Liver (tissue), 9 donors: Measurements from ENCODE around the gene HMOX2. TPM values are rescaled to one million over a fixed set of nuclear protein-coding genes. Genes with fewer than 3 reads are reported as not detected.

Source experiments
- DNase-seq: peaks from one replicate; pipeline ENCODE4 v3.0.0-alpha.2; 2017; ENCODE audit warnings: low spot score
- H3K27ac ChIP-seq, 2 donors: one replicate each; pipeline ENCODE4 v1.7.0; 2013; ENCODE audit warnings: inconsistent platforms in 2 of 2, low read length in 2 of 2, control low read depth in 1 of 2, low read depth in 1 of 2, mild to moderate bottlenecking in 1 of 2
- H3K27me3 ChIP-seq, 4 donors: one replicate each; pipeline versions ENCODE4 v1.6.1 to v1.7.0; 2013; ENCODE audit warnings: low read length in 3 of 4, inconsistent platforms in 1 of 4, mild to moderate bottlenecking in 1 of 4, moderate library complexity in 1 of 4; ENCODE audit not compliant: control insufficient read depth in 4 of 4, insufficient read depth in 4 of 4
- H3K36me3 ChIP-seq, 4 donors: one replicate each; pipeline versions ENCODE4 v1.6.1 to v1.7.0; 2013; ENCODE audit warnings: low read length in 3 of 4, mild to moderate bottlenecking in 3 of 4, low read depth in 1 of 4, moderate library complexity in 1 of 4; ENCODE audit not compliant: control insufficient read depth in 4 of 4, insufficient read depth in 3 of 4
- H3K4me1 ChIP-seq, 4 donors: one replicate each; pipeline versions ENCODE4 v1.6.1 to v1.7.0; 2013; ENCODE audit warnings: low read length in 3 of 4, mild to moderate bottlenecking in 3 of 4, moderate library complexity in 1 of 4; ENCODE audit not compliant: control insufficient read depth in 4 of 4, insufficient read depth in 4 of 4
- H3K4me3 ChIP-seq, 3 donors: one replicate each; pipeline versions ENCODE4 v1.6.1 to v1.7.0; 2013; ENCODE audit warnings: low read length in 3 of 3, control low read depth in 1 of 3, low read depth in 1 of 3, mild to moderate bottlenecking in 1 of 3
- H3K9ac ChIP-seq, 2 donors: one replicate each; pipeline ENCODE4 v1.7.0; 2013; ENCODE audit warnings: low read length in 2 of 2, mild to moderate bottlenecking in 2 of 2, moderate library complexity in 2 of 2, control low read depth in 1 of 2, low read depth in 1 of 2
- H3K9me3 ChIP-seq, 4 donors: one replicate each; pipeline versions ENCODE4 v1.6.1 to v1.7.0; 2013; ENCODE audit warnings: low read length in 3 of 4; ENCODE audit not compliant: control insufficient read depth in 4 of 4
- ATF3 ChIP-seq: IDR thresholded peaks from 2 replicates; pipeline ENCODE4 v1.6.1; 2016; ENCODE audit warnings: antibody characterized with exemption
- CTCF ChIP-seq: fragments of 150-350 bp; IDR thresholded peaks from 2 replicates; pipeline ENCODE4 v1.5.1; 2017; ENCODE audit warnings: improper control_type of control experiment, low read depth, low read length; ENCODE audit not compliant: missing input control
- EGR1 ChIP-seq, 2 donors: IDR thresholded peaks; 2 replicates each; pipeline ENCODE4 v1.6.1; 2016 to 2018; ENCODE audit warnings: antibody characterized with exemption in 2 of 2, low read depth in 2 of 2
- FOXA1 ChIP-seq: IDR thresholded peaks from 2 replicates; pipeline ENCODE4 v1.6.1; 2016; ENCODE audit warnings: antibody characterized with exemption
- FOXA2 ChIP-seq: IDR thresholded peaks from 2 replicates; pipeline ENCODE4 v1.6.1; 2016; ENCODE audit warnings: antibody characterized with exemption
- GABPA ChIP-seq, 2 donors: IDR thresholded peaks in 1 of 2; conservative IDR thresholded peaks in 1 of 2; 2 replicates each; pipeline ENCODE4 v1.6.1; 2016; ENCODE audit warnings: antibody characterized with exemption in 2 of 2, mild to moderate bottlenecking in 1 of 2, moderate library complexity in 1 of 2
- HNF4A ChIP-seq, 2 donors: conservative IDR thresholded peaks; 2 replicates each; pipeline ENCODE4 v1.6.1; 2016; ENCODE audit warnings: antibody characterized with exemption in 2 of 2, mild to moderate bottlenecking in 2 of 2
- HNF4G ChIP-seq: IDR thresholded peaks from 2 replicates; pipeline ENCODE4 v1.6.1; 2016; ENCODE audit warnings: antibody characterized with exemption
- JUND ChIP-seq, 2 donors: IDR thresholded peaks; 2 replicates each; pipeline ENCODE4 v1.6.1; 2016; ENCODE audit warnings: antibody characterized with exemption in 2 of 2
- MAX ChIP-seq: IDR thresholded peaks from 2 replicates; pipeline ENCODE4 v1.6.1; 2016; ENCODE audit warnings: antibody characterized with exemption
- NR2F2 ChIP-seq: IDR thresholded peaks from 2 replicates; pipeline ENCODE4 v1.6.1; 2016; ENCODE audit warnings: antibody characterized with exemption
- RAD21 ChIP-seq, 2 donors: IDR thresholded peaks; 2 replicates each; pipeline ENCODE4 v1.6.1; 2016; ENCODE audit warnings: antibody characterized with exemption in 2 of 2, mild to moderate bottlenecking in 2 of 2
- REST ChIP-seq: IDR thresholded peaks from 2 replicates; pipeline ENCODE4 v1.6.1; 2016; ENCODE audit warnings: antibody characterized with exemption, mild to moderate bottlenecking
- RXRA ChIP-seq, 2 donors: IDR thresholded peaks; 2 replicates each; pipeline ENCODE4 v1.6.1; 2017 to 2018; ENCODE audit warnings: antibody characterized with exemption in 2 of 2, mild to moderate bottlenecking in 1 of 2
- SP1 ChIP-seq: IDR thresholded peaks from 2 replicates; pipeline ENCODE4 v1.6.1; 2018; ENCODE audit warnings: antibody characterized with exemption, mild to moderate bottlenecking
- TAF1 ChIP-seq: conservative IDR thresholded peaks from 2 replicates; pipeline ENCODE4 v1.6.1; 2016; ENCODE audit warnings: antibody characterized with exemption, mild to moderate bottlenecking
- YY1 ChIP-seq: IDR thresholded peaks from 2 replicates; pipeline ENCODE4 v1.6.1; 2016; ENCODE audit warnings: antibody characterized with exemption, mild to moderate bottlenecking
- ZBTB33 ChIP-seq: IDR thresholded peaks from 2 replicates; pipeline ENCODE4 v1.6.1; 2016; ENCODE audit warnings: antibody characterized with exemption
- WGBS: extraction: QIAGEN DNeasy Blood & Tissue Kit; methylation state at CpG from one replicate; pipeline ENCODE4 v1.1.7; 2013; 5-methylcytosine and 5-hydroxymethylcytosine counted together
- polyA plus RNA-seq, 2 donors: library from polyadenylated mRNA; stranded (reverse) in 1 of 2; unstranded in 1 of 2; fragments of 200-250 nt in 1 of 2; fragments of >200 nt in 1 of 2; fragmentation: Nextera tagmentation in 1 of 2; extraction: Ambion mirVana in 1 of 2; gene quantifications; one replicate each; pipeline versions ENCODE4 v1.2.1 to v1.2.3, GENCODE V29; 2013 to 2015
- total RNA-seq, 2 donors: library from RNA; depleted of rRNA; stranded (reverse); fragments of >200 nt; gene quantifications; one replicate each; pipeline ENCODE4 v1.2.3, GENCODE V29; 2014
- donor health status: healthy.
- donor health status: healthy.
- donor health status: healthy.
- donor health status: healthy.
- donor health status: healthy.

The HMOX2 gene
- total and polyA plus RNA-seq, 4 donors: 11.4 to 81.5 (median 61.5) TPM

- H3K4me3 ChIP-seq: peak within 1 kb of the TSS; percentile 76 to 87 (median 78)
- H3K9ac ChIP-seq: peak within 1 kb of the TSS; percentile 26 to 74
- DNase-seq: peak; percentile 93
- no peak for TF ChIP-seq YY1
- TF ChIP-seq FOXA1: peak; percentile 45
- TF ChIP-seq FOXA2: peak; percentile 10
- no peak for TF ChIP-seq TAF1
- peak; percentile 57 for TF ChIP-seq ZBTB33
- TF ChIP-seq RXRA (IDR thresholded peaks at IDR 0.05): peak; percentile 30 to 55
- TF ChIP-seq MAX: peak; percentile 100
- peak in 1 of 2 donors; percentile 51 for TF ChIP-seq EGR1 (IDR thresholded peaks at IDR 0.05; ENCODE audit: low read depth in 2 of 2)
- TF ChIP-seq CTCF: no peak
- peak; percentile 77 for TF ChIP-seq HNF4G
- TF ChIP-seq RAD21 (IDR thresholded peaks at IDR 0.05): peak in 1 of 2 donors; percentile 24
- TF ChIP-seq GABPA (IDR thresholded peaks at IDR 0.05 in 1 of 2, conservative IDR thresholded peaks at IDR 0.05 in 1 of 2): peak in 1 of 2 donors; percentile 1
- no peak for TF ChIP-seq NR2F2
- peak; percentile 41 to 63 for TF ChIP-seq JUND (IDR thresholded peaks at IDR 0.05)
- TF ChIP-seq ATF3: no peak
- peak; percentile 86 for TF ChIP-seq SP1
- TF ChIP-seq REST: peak; percentile 87
- peak; percentile 86 to 87 for TF ChIP-seq HNF4A (conservative IDR thresholded peaks at IDR 0.05)
- H3K9me3 ChIP-seq: peaks cover 0 to 5% (median under 1%) of the 10 kb centered on the region in 4 donors
- 4% methylated on average over 67 of the region's 67 CpGs for WGBS
- H3K27ac ChIP-seq: peak within 1 kb of the TSS; percentile 97 to 99
- H3K4me1 ChIP-seq: peaks cover 5 to 12% (median 9%) of the 10 kb centered on the region in 4 donors
- no peaks in the 10 kb centered on the region for H3K36me3 ChIP-seq
- no peaks in the 10 kb centered on the region for H3K27me3 ChIP-seq
Observed at GRCh38 chr16:4538350-4539235, 62.4 kb downstream of the HMOX2 start, which contains the start of gene CDIP1. Gene CDIP1, minus strand, starts transcription at chr16:4538773. Its CDS starts 24,643 bp downstream, at chr16:4514130.
